HEK293 (cell line): ENCODE data around the gene EFCAB6.

Experiments used
- CTCF ChIA-PET: fragments of 350-600 bp; formaldehyde crosslinking; extraction: SDS; loops from one replicate; lab custom pipeline; 2021; ENCODE audit warnings: antibody characterized with exemption; lab: Yijun Ruan, JAX
- POLR2A ChIA-PET: fragments of 300-600 bp; formaldehyde crosslinking; extraction: SDS; loops from one replicate; lab custom pipeline; 2020; ENCODE audit warnings: antibody characterized with exemption, inconsistent platforms; lab: Yijun Ruan, JAX
- H3K27ac ChIP-seq: fragments of 200-500 bp; sonication (Bioruptor generic); 2 replicates; pipeline ENCODE4 v1.5.1; 2014; ENCODE audit warnings: low read depth, low read length, control low read depth, inconsistent platforms; ENCODE audit errors: extremely low read depth
- H3K36me3 ChIP-seq, 2 experiments: fragments of 200-500 bp in 1 of 2; sonication (Bioruptor generic) in 1 of 2; 1 replicate in 1 of 2; 2 replicates in 1 of 2; pipeline ENCODE4 v1.5.1; 2014 to 2017; ENCODE audit warnings: inconsistent platforms in 2 of 2, low read length in 2 of 2; ENCODE audit not compliant: control insufficient read depth in 2 of 2, insufficient read depth in 1 of 2
- H3K4me1 ChIP-seq: fragments of 200-500 bp; sonication (Bioruptor generic); 2 replicates; pipeline ENCODE4 v1.5.1; 2014; ENCODE audit warnings: mild to moderate bottlenecking, low read length, inconsistent platforms; ENCODE audit not compliant: control insufficient read depth, insufficient read depth
- H3K4me3 ChIP-seq: 2 replicates; pipeline ENCODE4 v1.5.1; 2011; ENCODE audit warnings: low read depth, mild to moderate bottlenecking, control low read depth, low read length, moderate library complexity
- H3K9me3 ChIP-seq: fragments of 200-500 bp; sonication (Bioruptor generic); 2 replicates; pipeline ENCODE4 v1.5.1; 2014; ENCODE audit warnings: low read depth, low read length, inconsistent platforms; ENCODE audit not compliant: control insufficient read depth, insufficient read depth
- CTCF ChIP-seq: fragments of 450-650 bp; formaldehyde crosslinking; IDR thresholded peaks from 2 replicates; pipeline ENCODE4 v1.5.1; 2016; ENCODE audit warnings: missing biosample characterization, missing genetic modification characterization
- MYNN ChIP-seq: fragments of 450-650 bp; formaldehyde crosslinking; IDR thresholded peaks from 2 replicates; pipeline ENCODE4 v1.5.1; 2016; ENCODE audit warnings: missing biosample characterization, missing genetic modification characterization, borderline replicate concordance
- OSR2 ChIP-seq: fragments of 450-650 bp; formaldehyde crosslinking; IDR thresholded peaks from 2 replicates; pipeline ENCODE4 v1.5.1; 2016; ENCODE audit warnings: missing biosample characterization, missing genetic modification characterization
- REST ChIP-seq: fragments of 450-650 bp; formaldehyde crosslinking; IDR thresholded peaks from 2 replicates; pipeline ENCODE4 v1.5.1; 2016; ENCODE audit warnings: missing biosample characterization, missing genetic modification characterization
- SP2 ChIP-seq: fragments of 450-650 bp; formaldehyde crosslinking; IDR thresholded peaks from 2 replicates; pipeline ENCODE4 v1.5.1; 2016; ENCODE audit warnings: missing biosample characterization, missing genetic modification characterization
- ZBTB26 ChIP-seq: fragments of 450-650 bp; formaldehyde crosslinking; optimal IDR thresholded peaks from 2 replicates; pipeline ENCODE3; 2016; ENCODE audit warnings: missing biosample characterization, mild to moderate bottlenecking, missing genetic modification characterization
- ZNF140 ChIP-seq: fragments of 450-650 bp; formaldehyde crosslinking; IDR thresholded peaks from 2 replicates; pipeline ENCODE4 v1.5.1; 2016; ENCODE audit warnings: missing biosample characterization, missing genetic modification characterization
- ZNF148 ChIP-seq: fragments of 450-650 bp; formaldehyde crosslinking; IDR thresholded peaks from 2 replicates; pipeline ENCODE4 v1.5.0; 2017; ENCODE audit warnings: missing biosample characterization, missing genetic modification characterization, borderline replicate concordance
- ZNF350 ChIP-seq: fragments of 450-650 bp; formaldehyde crosslinking; IDR thresholded peaks from 2 replicates; pipeline ENCODE4 v1.5.0; 2017; ENCODE audit warnings: missing biosample characterization, mild to moderate bottlenecking, missing genetic modification characterization
- ZNF394 ChIP-seq: fragments of 450-650 bp; formaldehyde crosslinking; IDR thresholded peaks from 2 replicates; pipeline ENCODE4 v1.5.1; 2016; ENCODE audit warnings: missing biosample characterization, missing genetic modification characterization, mild to moderate bottlenecking, moderate library complexity, borderline replicate concordance
- ZNF404 ChIP-seq: fragments of 450-650 bp; formaldehyde crosslinking; IDR thresholded peaks from 2 replicates; pipeline ENCODE4 v1.5.1; 2017; ENCODE audit warnings: missing biosample characterization, missing genetic modification characterization
- ZNF514 ChIP-seq: fragments of 450-650 bp; formaldehyde crosslinking; IDR thresholded peaks from 2 replicates; pipeline ENCODE4 v1.5.1; 2016; ENCODE audit warnings: missing biosample characterization, missing genetic modification characterization
- ZNF529 ChIP-seq: fragments of 450-650 bp; formaldehyde crosslinking; IDR thresholded peaks from 2 replicates; pipeline ENCODE4 v1.5.1; 2017; ENCODE audit warnings: missing genetic modification characterization, missing biosample characterization; ENCODE audit not compliant: insufficient replicate concordance
- ZNF558 ChIP-seq: fragments of 450-650 bp; formaldehyde crosslinking; IDR thresholded peaks from 2 replicates; pipeline ENCODE4 v1.5.1; 2016; ENCODE audit warnings: missing biosample characterization, missing genetic modification characterization
- ZNF580 ChIP-seq: fragments of 450-650 bp; formaldehyde crosslinking; IDR thresholded peaks from 2 replicates; pipeline ENCODE4 v1.5.1; 2016; ENCODE audit warnings: missing biosample characterization, missing genetic modification characterization
- ZNF623 ChIP-seq: fragments of 450-650 bp; formaldehyde crosslinking; IDR thresholded peaks from 2 replicates; pipeline ENCODE4 v1.5.1; 2016; ENCODE audit warnings: missing biosample characterization, missing genetic modification characterization
- ZNF626 ChIP-seq: fragments of 450-650 bp; sonication (Bioruptor Pico); formaldehyde crosslinking; IDR thresholded peaks from 2 replicates; pipeline ENCODE4 v1.5.1; 2018; ENCODE audit warnings: missing biosample characterization, missing genetic modification characterization, inconsistent platforms
- ZNF768 ChIP-seq: fragments of 450-650 bp; formaldehyde crosslinking; IDR thresholded peaks from 2 replicates; pipeline ENCODE4 v1.5.1; 2018; ENCODE audit warnings: missing biosample characterization, mild to moderate bottlenecking, missing genetic modification characterization
- ZSCAN4 ChIP-seq: fragments of 450-650 bp; formaldehyde crosslinking; IDR thresholded peaks from 2 replicates; pipeline ENCODE4 v1.5.1; 2017; ENCODE audit warnings: missing biosample characterization, missing genetic modification characterization

EFCAB6 gene

GRCh38 chr22:43750751-43751150, 61.4 kb downstream of the EFCAB6 start:
- TF ChIP-seq ZNF623 (tag by site-specific recombination) (no peak), ZNF580 (tag by site-specific recombination) (no peak), ZNF529 (tag by site-specific recombination) (no peak), ZNF514 (no peak), ZNF768 (tag by site-specific recombination) (no peak), REST (tag by site-specific recombination) (no peak), ZNF394 (tag by site-specific recombination) (no peak), ZNF140 (tag by site-specific recombination) (no peak), ZNF350 (tag by site-specific recombination) (no peak), ZNF558 (tag by site-specific recombination) (no peak), CTCF (tag by site-specific recombination) (no peak), MYNN (tag by site-specific recombination) (no peak), ZNF626 (no peak)
- TF ChIP-seq, all 188 proteins: peak for 0
- Histone ChIP-seq H3K27ac (no peak overlapping the region), H3K36me3 (no peaks in the 10 kb centered on the region), H3K4me1 (no peaks in the 10 kb centered on the region), H3K4me3 (no peak overlapping the region), H3K9me3 (no peaks in the 10 kb centered on the region)
- POLR2A ChIA-PET: no interaction called here
- CTCF ChIA-PET: interaction anchor here (1.5 kb wide), 1 partner anchor 132 kb away, joined by 4 read pairs; no protein-coding TSS in a partner anchor

GRCh38 chr22:43749473-43749872, 62.6 kb downstream of the EFCAB6 start:
- POLR2A ChIA-PET: no interaction called here
- no peak overlapping the region for H3K27ac ChIP-seq
- TF ChIP-seq ZNF404 (tag by site-specific recombination) (no peak), OSR2 (tag by site-specific recombination) (no peak), ZNF148 (tag by site-specific recombination) (no peak), ZSCAN4 (tag by site-specific recombination) (no peak), ZBTB26 (tag by site-specific recombination) (no peak), ZNF768 (tag by site-specific recombination) (no peak), SP2 (tag by site-specific recombination) (no peak)
- H3K36me3 ChIP-seq: no peaks in the 10 kb centered on the region
- H3K9me3 ChIP-seq: no peaks in the 10 kb centered on the region
- no peaks in the 10 kb centered on the region for H3K4me1 ChIP-seq
- CTCF ChIA-PET: interaction anchor here (0.7 to 1.5 kb wide), 2 partner anchors 133 to 196 kb away, joined by 4 read pairs; no protein-coding TSS in a partner anchor
- no peak overlapping the region for H3K4me3 ChIP-seq
